Endothelial cell of hepatic sinusoid (primary cell): ENCODE measurements around the gene SPATA2L.
"Not testable (repeated sequence)": the region's sequence is repeated elsewhere in the genome, so short reads cannot be mapped to it uniquely, and the experiment has no call there.

ENCODE experiments used
- in situ Hi-C: cut with HindIII; loops from 2 replicates; pipeline ENCODE4 v1.10.0; 2017; ENCODE audit warnings: low sequenced_read_pairs

The SPATA2L gene

GRCh38 chr16:89709716-89710432, 8.4 kb upstream of the SPATA2L start:
- in situ Hi-C loops, result loop anchor here (5.0 kb wide), 2 partner anchors 47 to 148 kb away; partner anchors contain the start of gene RPL13

GRCh38 chr16:89709166-89709565, 7.7 kb upstream of the SPATA2L start:
- in situ Hi-C loops, result no loop called here

GRCh38 chr16:89708481-89708931, 7.0 kb upstream of the SPATA2L start:
- in situ Hi-C loops, result no loop called here

GRCh38 chr16:89707695-89708094, 6.2 kb upstream of the SPATA2L start:
- in situ Hi-C loops, result no loop called here

- in situ Hi-C loops, result no loop called here
These were observed 5.2 kb upstream of the SPATA2L start for GRCh38 chr16:89706518-89707260.

- in situ Hi-C loops, result no loop called here
These were observed 3.5 kb upstream of the SPATA2L start for GRCh38 chr16:89705006-89705405.

- in situ Hi-C loops, result no loop called here
These were observed 2.8 kb upstream of the SPATA2L start for GRCh38 chr16:89704281-89704680.

- in situ Hi-C loops, result no loop called here
These were observed 668 bp downstream of the SPATA2L start for GRCh38 chr16:89700649-89701424.

- in situ Hi-C loops, result no loop called here
These were observed 1.3 kb downstream of the SPATA2L start for GRCh38 chr16:89700100-89700648.

GRCh38 chr16:89699629-89700099, 1.8 kb downstream of the SPATA2L start:
- in situ Hi-C loops, result not testable (repeated sequence)

- in situ Hi-C loops, result not testable (repeated sequence)
These were observed 2.8 kb downstream of the SPATA2L start for GRCh38 chr16:89698717-89699116.

GRCh38 chr16:89697616-89698331, 3.7 kb downstream of the SPATA2L start:
- in situ Hi-C loops, result no loop called here

- in situ Hi-C loops, result no loop called here
These were observed 4.3 kb downstream of the SPATA2L start for GRCh38 chr16:89697161-89697615.

- in situ Hi-C loops, result no loop called here
These were observed 4.8 kb downstream of the SPATA2L start for GRCh38 chr16:89696670-89697128.

GRCh38 chr16:89695875-89696669, 5.4 kb downstream of the SPATA2L start:
- in situ Hi-C loops, result no loop called here

- in situ Hi-C loops, result no loop called here
These were observed 6.2 kb downstream of the SPATA2L start for GRCh38 chr16:89695086-89695874.

- in situ Hi-C loops, result not testable (repeated sequence)
These were observed 6.8 kb downstream of the SPATA2L start for GRCh38 chr16:89694784-89695085.

- in situ Hi-C loops, result no loop called here
These were observed 7.3 kb downstream of the SPATA2L start for GRCh38 chr16:89693931-89694783.
